GM19397 (cell line): ENCODE results near the gene ALG11.
"Not testable (repeated sequence)": the region's sequence is repeated elsewhere in the genome, so short reads cannot be mapped to it uniquely, and the experiment has no call there.

ENCODE experiments used
- ATAC-seq: cut with Tn5 transposase; IDR thresholded peaks from one replicate; pipeline ENCODE4 v1.9.1; 2021; ENCODE audit warnings: mild to moderate bottlenecking, moderate library complexity; ENCODE audit not compliant: unreplicated experiment

ALG11 gene

GRCh38 chr13:52026246-52026626, 14.0 kb downstream of the ALG11 start:
- ATAC-seq = no peak

DNA sequence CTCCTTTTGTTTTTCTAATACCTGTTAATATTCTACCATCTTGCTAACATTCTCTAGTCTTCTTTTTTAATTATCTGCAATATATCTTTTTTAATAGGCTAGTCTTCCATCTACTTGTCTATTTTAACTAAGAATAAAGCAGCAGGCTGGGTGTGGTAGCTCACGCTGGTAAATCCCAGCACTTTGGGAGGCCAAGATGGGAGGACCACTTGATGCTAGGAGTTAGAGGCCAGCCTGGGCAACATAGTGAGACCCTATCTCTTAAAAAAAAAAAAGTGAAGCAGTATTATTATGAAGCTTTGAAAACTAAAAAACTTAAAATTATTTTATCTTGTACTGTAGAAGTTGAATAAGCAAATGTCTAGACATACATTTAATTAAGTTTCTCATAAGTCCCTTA, 15.6 kb downstream of the ALG11 start:
- ATAC-seq = no peak

- no peak for ATAC-seq
Measured at GRCh38 chr13:52029569-52029968, 17.4 kb downstream of the ALG11 start.

DNA sequence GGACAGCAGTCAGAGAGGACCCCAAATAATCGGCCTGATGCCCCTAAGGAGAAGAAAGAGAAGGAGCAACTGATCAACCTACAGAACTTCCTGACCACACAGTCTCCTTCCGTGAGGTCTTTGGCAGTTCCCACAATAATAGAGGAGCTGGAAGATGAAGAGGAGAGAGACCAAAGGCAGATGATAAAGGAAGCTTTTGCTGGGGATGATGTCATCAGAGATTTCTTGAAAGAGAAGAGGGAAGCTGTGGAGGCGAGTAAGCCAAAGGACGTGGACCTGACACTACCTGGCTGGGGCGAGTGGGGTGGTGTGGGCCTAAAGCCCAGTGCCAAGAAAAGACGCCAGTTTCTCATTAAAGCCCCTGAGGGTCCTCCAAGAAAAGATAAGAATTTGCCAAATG, 18.2 kb downstream of the ALG11 start:
- ATAC-seq = not testable (repeated sequence)

DNA sequence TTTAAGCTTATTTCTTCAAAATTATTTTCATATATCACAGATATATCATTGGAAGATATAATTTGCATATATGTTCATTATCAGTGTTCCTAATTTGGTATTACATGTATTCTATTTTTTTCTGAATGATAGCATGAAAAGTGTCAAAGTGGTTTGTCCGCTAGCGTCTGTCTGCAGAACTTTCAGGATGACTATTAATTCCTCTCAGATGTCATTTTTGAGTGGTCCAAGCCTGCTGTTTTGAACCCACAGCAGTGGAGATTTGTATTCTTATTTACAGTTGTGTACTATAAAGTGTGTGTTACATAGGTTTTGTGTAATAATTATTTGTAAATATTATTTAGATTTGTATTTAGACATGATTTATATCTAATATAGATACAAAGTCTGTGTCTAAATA, 20.8 kb downstream of the ALG11 start:
- no peak for ATAC-seq

DNA sequence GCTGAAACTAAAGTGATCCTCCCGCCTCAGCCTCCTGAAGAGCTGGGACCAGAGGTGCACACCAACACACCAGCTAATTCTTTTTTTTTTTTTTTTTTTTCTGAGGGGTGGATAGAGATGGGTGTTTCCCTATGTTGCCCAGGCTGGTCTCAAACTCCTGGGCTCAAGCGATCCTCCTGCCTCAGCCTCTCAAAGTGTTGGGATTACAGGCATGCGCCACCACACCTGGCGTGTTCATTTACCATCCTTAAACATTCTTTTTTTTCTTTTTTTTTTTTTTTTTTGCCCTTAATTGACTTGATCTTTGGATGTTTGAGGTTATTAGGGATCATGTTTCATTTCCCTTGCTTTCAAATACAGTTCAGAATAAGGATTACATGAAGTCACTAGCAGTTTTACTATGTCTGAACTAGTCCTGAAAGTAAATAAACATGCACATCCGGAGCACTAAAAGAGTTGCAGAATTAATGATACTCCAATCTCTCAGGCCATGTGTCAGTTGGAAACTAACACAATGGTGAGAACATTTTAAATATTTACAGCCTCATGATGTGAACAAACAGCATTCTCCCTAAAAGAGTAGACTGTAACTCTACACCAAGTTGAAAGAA, 22.5 kb downstream of the ALG11 start:
- no peak for ATAC-seq

DNA sequence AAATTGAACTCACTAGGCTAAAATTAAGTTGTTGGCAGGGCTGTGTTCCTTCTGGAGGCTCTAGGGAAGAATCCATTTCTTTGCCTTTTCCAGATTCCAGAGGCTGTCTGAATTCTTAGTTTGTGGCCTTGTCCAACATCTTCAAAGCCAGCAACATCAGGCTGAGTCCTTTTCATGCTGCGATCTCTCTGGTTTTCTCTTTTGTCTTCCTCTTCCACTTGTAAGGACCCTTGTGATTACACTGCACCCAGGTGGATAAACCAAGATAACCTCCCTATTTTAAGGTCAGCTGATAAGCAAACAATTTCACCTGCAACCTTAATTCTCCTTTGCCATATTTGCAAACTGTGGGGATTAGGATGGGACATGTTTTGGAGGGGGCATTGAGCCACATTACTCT, 23.8 kb downstream of the ALG11 start:
- no peak for ATAC-seq

- ATAC-seq = no peak
Measured at GRCh38 chr13:52043675-52044074, 31.5 kb downstream of the ALG11 start.

DNA sequence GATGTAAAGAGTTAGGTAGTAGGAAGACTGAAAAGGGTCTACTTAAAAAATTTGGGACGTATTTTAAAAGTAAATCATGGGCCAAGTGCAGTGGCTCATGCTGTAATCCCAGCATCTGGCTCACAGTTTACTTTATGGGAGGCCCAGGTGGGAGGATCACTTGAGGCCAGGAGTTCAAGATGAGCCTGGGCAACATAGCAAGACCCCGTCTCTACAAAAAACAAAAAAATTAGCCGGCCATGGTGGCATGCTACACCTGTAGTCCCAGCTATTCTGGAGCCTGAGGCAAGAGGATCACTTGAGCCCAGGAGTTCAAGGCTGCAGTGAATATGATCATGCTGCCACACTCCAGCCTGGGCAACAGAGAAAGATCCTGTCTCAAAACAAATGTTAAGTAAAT, 35.3 kb downstream of the ALG11 start:
- no peak for ATAC-seq

DNA sequence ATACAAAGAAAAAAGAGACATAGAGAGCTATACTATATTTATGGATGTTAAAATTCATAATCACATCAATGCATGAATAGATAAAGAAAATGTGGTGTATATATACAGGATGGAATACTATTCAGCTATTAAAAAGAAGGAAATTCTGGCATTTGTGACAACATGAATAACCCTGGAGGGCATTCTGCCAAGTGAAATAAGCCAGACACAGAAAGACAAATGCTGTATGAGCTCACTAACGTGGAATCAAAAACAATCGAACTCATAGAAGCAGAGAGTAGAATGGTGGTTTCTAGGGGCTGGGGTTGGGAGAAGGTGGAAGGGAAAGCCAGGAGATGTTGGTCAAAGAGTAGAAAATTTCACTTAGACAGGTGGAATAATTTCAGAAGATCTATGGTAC, 36.3 kb downstream of the ALG11 start:
- ATAC-seq = no peak

GRCh38 chr13:52051400-52051799, 39.2 kb downstream of the ALG11 start:
- no peak for ATAC-seq

- ATAC-seq = no peak
Measured at GRCh38 chr13:52053460-52053859, 41.3 kb downstream of the ALG11 start.

DNA sequence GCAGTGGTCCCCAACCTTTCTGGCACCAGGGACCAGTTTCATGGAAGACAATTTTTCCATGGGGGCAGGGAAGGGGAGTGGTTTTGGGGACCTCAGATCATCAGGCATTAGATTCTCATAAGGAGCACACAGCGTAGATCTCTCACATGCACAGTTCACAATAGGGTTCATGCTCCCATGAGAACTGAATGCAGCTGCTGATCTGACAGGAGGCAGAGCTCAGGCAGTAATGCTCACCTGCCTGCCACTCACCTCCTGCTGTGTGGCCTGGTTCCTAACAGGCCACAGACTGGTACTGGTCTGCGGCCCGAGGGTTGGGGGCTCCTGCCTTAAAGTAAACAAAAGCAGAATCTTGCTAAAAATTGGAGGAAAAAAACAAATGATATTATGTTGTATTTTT, 48.9 kb downstream of the ALG11 start:
- not testable (repeated sequence) for ATAC-seq

GRCh38 chr13:52061587-52061986, 49.4 kb downstream of the ALG11 start:
- no peak for ATAC-seq

DNA sequence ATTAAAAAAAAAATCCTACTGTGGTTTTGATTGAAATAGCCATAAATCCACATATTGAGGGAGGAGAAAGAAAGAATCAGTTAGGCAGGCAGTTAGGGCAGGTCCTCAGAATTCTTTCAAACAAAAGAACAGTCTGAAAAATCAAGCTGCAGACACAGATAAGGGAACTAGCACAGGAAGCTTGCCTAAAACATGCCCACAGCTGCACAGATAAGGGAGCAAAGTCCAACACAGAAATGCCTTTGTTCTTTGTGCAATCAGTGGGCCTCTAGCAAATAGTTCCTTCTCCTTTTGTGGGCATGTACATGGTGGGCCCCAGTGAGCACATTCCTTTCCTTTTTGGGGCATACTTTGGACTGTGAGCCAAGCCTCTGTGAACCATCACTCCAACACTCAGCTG, 55.0 kb downstream of the ALG11 start:
- ATAC-seq = no peak

- ATAC-seq = no peak
Measured at GRCh38 chr13:52070929-52071523, 58.8 kb downstream of the ALG11 start.
